SU-DHL-6 (cell line): Measurements from ENCODE around the gene PCDHGA3.

Experiments used
- H2AFZ ChIP-seq: fragments of 200-600 bp; sonication (generic); 2 replicates; pipeline ENCODE4 v1.6.1; 2014; ENCODE audit warnings: low read depth, mild to moderate bottlenecking, moderate library complexity, mixed read lengths, antibody characterized with exemption, low read length; ENCODE audit not compliant: severe bottlenecking
- H3F3A ChIP-seq: fragments of 200-600 bp; shearing (Covaris generic); 2 replicates; pipeline ENCODE4 v1.6.0; 2016; ENCODE audit warnings: antibody characterized with exemption, mild to moderate bottlenecking; ENCODE audit not compliant: insufficient read depth
- H3K27ac ChIP-seq: fragments of 200-600 bp; sonication (generic); 2 replicates; pipeline ENCODE4 v1.5.1; 2016; ENCODE audit warnings: low read depth, mild to moderate bottlenecking, low read length, moderate library complexity, mixed read lengths
- H3K27me3 ChIP-seq: fragments of 200-600 bp; sonication (generic), shearing (Covaris generic); 2 replicates; pipeline ENCODE4 v1.6.0; 2014; ENCODE audit warnings: mild to moderate bottlenecking, low read length
- H3K36me3 ChIP-seq: fragments of 200-600 bp; sonication (generic); 2 replicates; pipeline ENCODE4 v1.6.1; 2014; ENCODE audit warnings: mild to moderate bottlenecking, low read length, mixed read lengths
- H3K4me2 ChIP-seq: fragments of 300-600, 200-600 bp; shearing (Covaris generic), sonication (generic); 2 replicates; pipeline ENCODE4 v1.6.0; 2014; ENCODE audit warnings: low read length, low read depth, mild to moderate bottlenecking; ENCODE audit not compliant: poor library complexity, severe bottlenecking
- H3K4me3 ChIP-seq: fragments of 200-600 bp; sonication (generic); 2 replicates; pipeline ENCODE4 v1.5.1; 2014; ENCODE audit warnings: antibody characterized with exemption, low read length, mild to moderate bottlenecking, mixed read lengths; ENCODE audit not compliant: insufficient read depth, poor library complexity, severe bottlenecking
- H3K79me2 ChIP-seq: fragments of 200-600 bp; sonication (generic); 2 replicates; pipeline ENCODE4 v1.6.1; 2014; ENCODE audit warnings: mild to moderate bottlenecking, low read length, moderate library complexity; ENCODE audit not compliant: insufficient read depth
- H3K9ac ChIP-seq: fragments of 200-600 bp; sonication (generic); 2 replicates; pipeline ENCODE4 v1.7.0; 2014; ENCODE audit warnings: mild to moderate bottlenecking, low read length
- H3K9me2 ChIP-seq: fragments of 200-600 bp; sonication (generic); replicated peaks from 2 replicates; pipeline ENCODE4 v1.6.1; 2014; ENCODE audit warnings: low read length; ENCODE audit not compliant: insufficient read depth
- H3K9me3 ChIP-seq: fragments of 200-600 bp; sonication (generic); 2 replicates; pipeline ENCODE4 v1.6.1; 2014; ENCODE audit warnings: low read length, mixed read lengths; ENCODE audit not compliant: insufficient read depth
- H4K20me1 ChIP-seq: fragments of 200-600 bp; sonication (generic); 2 replicates; pipeline ENCODE4 v1.6.1; 2014; ENCODE audit warnings: low read depth, mild to moderate bottlenecking, antibody characterized with exemption, low read length, moderate library complexity, mixed read lengths
- EZH2phosphoT487 ChIP-seq: fragments of 200-600 bp; sonication (generic), shearing (Covaris generic); conservative IDR thresholded peaks from 2 replicates; pipeline ENCODE4 v1.6.1; 2018; ENCODE audit warnings: mild to moderate bottlenecking, antibody characterized with exemption, low read length, moderate library complexity, mixed read lengths
- TF ChIP-seq, protein P1 (sequence below): fragments of 200-600 bp; sonication (generic); IDR thresholded peaks from one replicate; pipeline ENCODE4 v1.5.1; 2017; ENCODE audit warnings: antibody characterized with exemption, mild to moderate bottlenecking, low read length, moderate library complexity; ENCODE audit not compliant: insufficient read depth, poor library complexity, severe bottlenecking

The PCDHGA3 gene

DNA sequence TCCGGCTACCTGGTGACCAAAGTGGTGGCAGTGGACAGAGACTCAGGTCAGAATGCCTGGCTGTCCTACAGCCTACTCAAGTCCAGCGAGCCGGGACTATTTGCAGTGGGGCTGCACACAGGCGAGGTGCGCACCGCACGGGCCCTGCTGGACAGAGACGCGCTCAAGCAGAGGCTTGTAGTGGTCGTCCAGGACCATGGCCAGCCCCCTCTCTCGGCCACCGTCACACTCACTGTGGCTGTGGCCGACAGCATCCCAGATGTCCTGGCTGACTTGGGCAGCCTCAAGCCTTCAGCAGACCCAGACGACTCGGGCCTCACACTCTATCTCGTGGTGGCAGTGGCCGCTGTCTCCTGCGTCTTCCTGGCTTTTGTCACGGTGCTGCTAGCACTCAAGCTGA lies 13.3 kb downstream of the PCDHGA3 start:
- Histone ChIP-seq H2AFZ (no peak overlapping the region), H3K9me3 (peaks cover 11% of the 10 kb centered on the region; the same call in 1 of the 2 replicates), H3K4me2 (no peak overlapping the region), H3K27ac (no peak overlapping the region), H3K79me2 (no peaks in the 10 kb centered on the region), H3K9ac (no peak overlapping the region), H4K20me1 (no peaks in the 10 kb centered on the region), H3K36me3 (no peaks in the 10 kb centered on the region; the same call in 1 of the 2 replicates), H3K4me3 (no peak overlapping the region), H3K27me3 (no peaks in the 10 kb centered on the region), H3F3A (0 out of 2 replicates have a peak, but pooled peaks cover 5% of the 10 kb centered on the region), H3K9me2 (no peaks in the 10 kb centered on the region)
- TF ChIP-seq EZH2phosphoT487, result no peak
- TF ChIP-seq, protein P1, sequence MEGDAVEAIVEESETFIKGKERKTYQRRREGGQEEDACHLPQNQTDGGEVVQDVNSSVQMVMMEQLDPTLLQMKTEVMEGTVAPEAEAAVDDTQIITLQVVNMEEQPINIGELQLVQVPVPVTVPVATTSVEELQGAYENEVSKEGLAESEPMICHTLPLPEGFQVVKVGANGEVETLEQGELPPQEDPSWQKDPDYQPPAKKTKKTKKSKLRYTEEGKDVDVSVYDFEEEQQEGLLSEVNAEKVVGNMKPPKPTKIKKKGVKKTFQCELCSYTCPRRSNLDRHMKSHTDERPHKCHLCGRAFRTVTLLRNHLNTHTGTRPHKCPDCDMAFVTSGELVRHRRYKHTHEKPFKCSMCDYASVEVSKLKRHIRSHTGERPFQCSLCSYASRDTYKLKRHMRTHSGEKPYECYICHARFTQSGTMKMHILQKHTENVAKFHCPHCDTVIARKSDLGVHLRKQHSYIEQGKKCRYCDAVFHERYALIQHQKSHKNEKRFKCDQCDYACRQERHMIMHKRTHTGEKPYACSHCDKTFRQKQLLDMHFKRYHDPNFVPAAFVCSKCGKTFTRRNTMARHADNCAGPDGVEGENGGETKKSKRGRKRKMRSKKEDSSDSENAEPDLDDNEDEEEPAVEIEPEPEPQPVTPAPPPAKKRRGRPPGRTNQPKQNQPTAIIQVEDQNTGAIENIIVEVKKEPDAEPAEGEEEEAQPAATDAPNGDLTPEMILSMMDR, result no peak

DNA sequence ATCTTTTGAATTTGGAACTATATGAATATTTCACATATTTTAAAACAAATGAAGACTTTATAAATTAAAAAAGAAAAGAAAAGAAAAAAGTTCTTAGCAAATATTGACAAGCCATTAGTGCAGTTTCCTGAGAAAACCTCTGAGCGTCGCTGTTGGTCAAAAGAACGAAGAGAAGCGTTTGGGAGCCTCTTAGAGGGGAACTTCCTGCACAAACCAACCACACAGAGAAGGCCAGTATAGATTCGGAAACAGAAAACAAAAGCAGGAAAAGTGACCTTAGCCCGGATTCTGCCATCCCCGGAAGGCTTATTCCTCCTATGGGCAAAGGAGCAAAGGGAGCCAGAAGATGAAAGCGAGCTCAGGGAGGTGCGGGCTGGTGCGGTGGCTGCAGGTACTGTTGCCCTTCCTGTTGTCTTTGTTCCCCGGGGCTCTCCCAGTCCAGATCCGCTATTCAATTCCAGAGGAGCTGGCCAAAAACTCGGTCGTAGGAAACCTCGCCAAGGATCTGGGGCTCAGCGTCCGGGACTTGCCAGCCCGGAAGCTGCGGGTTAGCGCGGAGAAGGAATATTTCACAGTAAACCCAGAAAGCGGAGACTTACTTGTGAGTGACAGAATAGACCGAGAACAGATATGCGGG lies 16.3 kb downstream of the PCDHGA3 start, which contains the start of gene PCDHGB2:
PCDHGB2 (plus strand) TSS at position 205 of the 637 bp plus-strand sequence; CDS start at position 347, 142 bp downstream.
- H3K36me3 ChIP-seq, result peaks cover 10% of the 10 kb centered on the region; the same call in 1 of the 2 replicates

DNA sequence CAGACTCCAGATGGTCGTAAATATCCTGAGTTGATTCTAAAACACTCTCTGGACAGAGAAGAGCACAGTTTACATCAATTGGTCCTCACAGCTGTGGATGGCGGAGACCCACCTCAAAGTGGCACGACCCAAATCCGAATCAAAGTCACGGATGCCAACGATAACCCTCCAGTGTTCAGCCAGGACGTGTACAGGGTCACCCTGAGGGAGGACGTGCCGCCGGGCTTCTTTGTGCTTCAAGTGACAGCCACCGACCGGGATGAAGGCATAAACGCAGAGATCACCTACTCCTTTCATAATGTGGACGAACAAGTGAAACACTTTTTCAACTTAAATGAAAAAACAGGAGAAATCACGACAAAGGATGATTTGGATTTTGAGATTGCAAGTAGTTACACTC lies 17.1 kb downstream of the PCDHGA3 start:
- H3K9me3 ChIP-seq, result peaks cover 32% of the 10 kb centered on the region; the same call in 1 of the 2 replicates
- H3K36me3 ChIP-seq, result peaks cover 10% of the 10 kb centered on the region; the same call in 1 of the 2 replicates
- no peaks in the 10 kb centered on the region for H3K79me2 ChIP-seq

More for the DNA sequence above, 16.3 kb downstream of the PCDHGA3 start, which contains the start of gene PCDHGB2:
- peak within 1 kb of the TSS; percentile 58 for H3K4me2 ChIP-seq
- peak within 1 kb of the TSS; percentile 58 for H3K9ac ChIP-seq
- H3K79me2 ChIP-seq, result no peaks in the 10 kb centered on the region
- TF ChIP-seq, protein P1, result peak; percentile 76
- TF ChIP-seq EZH2phosphoT487, result no peak
- peak within 1 kb of the TSS; percentile 89 for H2AFZ ChIP-seq
- 0 out of 2 replicates have a peak within 1 kb of the TSS, but pooled peaks have one; percentile 17 for H3K27ac ChIP-seq
- H3K9me3 ChIP-seq, result peaks cover 27% of the 10 kb centered on the region; the same call in 1 of the 2 replicates
- no peaks in the 10 kb centered on the region for H3K27me3 ChIP-seq
- H3K9me2 ChIP-seq, result no peaks in the 10 kb centered on the region
- peaks cover 4% of the 10 kb centered on the region; the same call in 1 of the 2 replicates for H3F3A ChIP-seq
- peak within 1 kb of the TSS; percentile 65 for H3K4me3 ChIP-seq
- no peaks in the 10 kb centered on the region for H4K20me1 ChIP-seq

More for the DNA sequence above, 17.1 kb downstream of the PCDHGA3 start:
- no peak overlapping the region for H2AFZ ChIP-seq
- no peak for TF ChIP-seq EZH2phosphoT487
- TF ChIP-seq, protein P1, result no peak
- no peak overlapping the region for H3K9ac ChIP-seq
- peak overlapping the region; percentile 65 for H3K4me3 ChIP-seq
- H3K27me3 ChIP-seq, result no peaks in the 10 kb centered on the region
- H4K20me1 ChIP-seq, result no peaks in the 10 kb centered on the region
- H3K9me2 ChIP-seq, result no peaks in the 10 kb centered on the region
- peak overlapping the region; percentile 58 for H3K4me2 ChIP-seq
- no peak overlapping the region for H3K27ac ChIP-seq
- H3F3A ChIP-seq, result peaks cover 4% of the 10 kb centered on the region; the same call in 1 of the 2 replicates
